ENCODE results near the gene RASGRP1.

- TF ChIP-seq, protein P1, sequence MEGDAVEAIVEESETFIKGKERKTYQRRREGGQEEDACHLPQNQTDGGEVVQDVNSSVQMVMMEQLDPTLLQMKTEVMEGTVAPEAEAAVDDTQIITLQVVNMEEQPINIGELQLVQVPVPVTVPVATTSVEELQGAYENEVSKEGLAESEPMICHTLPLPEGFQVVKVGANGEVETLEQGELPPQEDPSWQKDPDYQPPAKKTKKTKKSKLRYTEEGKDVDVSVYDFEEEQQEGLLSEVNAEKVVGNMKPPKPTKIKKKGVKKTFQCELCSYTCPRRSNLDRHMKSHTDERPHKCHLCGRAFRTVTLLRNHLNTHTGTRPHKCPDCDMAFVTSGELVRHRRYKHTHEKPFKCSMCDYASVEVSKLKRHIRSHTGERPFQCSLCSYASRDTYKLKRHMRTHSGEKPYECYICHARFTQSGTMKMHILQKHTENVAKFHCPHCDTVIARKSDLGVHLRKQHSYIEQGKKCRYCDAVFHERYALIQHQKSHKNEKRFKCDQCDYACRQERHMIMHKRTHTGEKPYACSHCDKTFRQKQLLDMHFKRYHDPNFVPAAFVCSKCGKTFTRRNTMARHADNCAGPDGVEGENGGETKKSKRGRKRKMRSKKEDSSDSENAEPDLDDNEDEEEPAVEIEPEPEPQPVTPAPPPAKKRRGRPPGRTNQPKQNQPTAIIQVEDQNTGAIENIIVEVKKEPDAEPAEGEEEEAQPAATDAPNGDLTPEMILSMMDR (IDR thresholded peaks at IDR 0.05), result no peak
- TF ChIP-seq POLR2A (IDR thresholded peaks at IDR 0.05), result no peak
These were observed 44.6 kb upstream of the RASGRP1 start for GRCh38 chr15:38609097-38609738.
